ENCODE results near the gene SH3BP4.

DNA sequence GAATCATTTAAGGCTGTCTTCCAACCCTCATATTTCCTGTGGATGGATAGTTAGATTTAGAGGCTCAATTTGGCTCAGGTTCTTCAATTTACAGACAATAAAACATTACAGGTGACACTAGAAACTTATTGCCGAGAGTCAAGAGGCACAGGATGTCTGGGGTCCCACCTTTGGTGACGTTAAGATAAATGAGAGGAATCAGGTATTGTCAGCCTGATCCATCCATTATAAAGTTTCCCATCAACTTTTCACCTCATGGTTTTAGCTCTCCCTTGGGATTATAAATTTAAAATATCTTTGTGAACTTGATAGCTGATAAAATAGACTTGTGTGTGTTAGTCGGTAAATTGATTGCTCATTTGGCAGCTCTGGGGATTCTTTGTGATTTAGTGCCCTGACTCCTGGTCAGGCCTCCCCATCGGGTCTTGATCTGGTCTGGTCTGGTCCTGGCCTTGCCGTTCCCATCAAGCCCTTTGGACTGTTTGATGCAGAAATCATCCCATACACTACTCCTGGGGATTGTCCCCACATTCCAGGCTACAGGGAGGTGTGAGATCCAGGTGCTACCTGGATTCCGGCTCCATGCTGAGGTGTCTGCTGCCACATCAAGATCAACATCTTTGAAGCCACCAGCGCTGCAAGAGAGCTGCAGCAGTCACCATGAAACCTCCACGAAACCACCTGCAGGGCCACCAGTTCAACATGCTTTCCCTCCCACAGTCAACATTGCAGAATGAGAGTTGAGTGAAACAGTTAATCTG, 130.9 kb downstream of the SH3BP4 start:
- TF ChIP-seq CTCF (IDR thresholded peaks at IDR 0.05) (no peak), POLR2A (IDR thresholded peaks at IDR 0.05) (no peak), POLR2AphosphoS5 (IDR thresholded peaks at IDR 0.05; ENCODE audit: insufficient read depth in 1 of 2, low read depth in 1 of 2) (no peak)

Data from vagina (tissue), 2 donors.